HEK293T (cell line): Measurements from ENCODE around the gene SLC45A1.

Experiments used
- CTCF ChIA-PET: fragments of 350-600 bp; formaldehyde crosslinking; extraction: SDS; loops from one replicate; lab custom pipeline; 2021; ENCODE audit warnings: antibody characterized with exemption, inconsistent platforms; lab: Yijun Ruan, JAX
- POLR2A ChIA-PET: fragments of 350-600 bp; formaldehyde crosslinking; extraction: SDS; loops from one replicate; lab custom pipeline; 2020; ENCODE audit warnings: antibody characterized with exemption, inconsistent platforms; lab: Yijun Ruan, JAX
- DNase-seq: peaks from one replicate; pipeline ENCODE4 v3.0.0; 2012; ENCODE audit warnings: mixed read lengths; ENCODE audit errors: extremely low spot score
- ARNT ChIP-seq: fragments of 450-650 bp; IDR thresholded peaks from 2 replicates; pipeline ENCODE4 v1.6.1; 2017; ENCODE audit warnings: mild to moderate bottlenecking
- BHLHE40 ChIP-seq: fragments of 450-650 bp; IDR thresholded peaks from 2 replicates; pipeline ENCODE4 v1.6.1; 2016; ENCODE audit warnings: mild to moderate bottlenecking, moderate library complexity, borderline replicate concordance
- CTBP1 ChIP-seq: fragments of 450-650 bp; IDR thresholded peaks from 2 replicates; pipeline ENCODE4 v1.6.1; 2016; ENCODE audit warnings: borderline replicate concordance
- ELF4 ChIP-seq: fragments of 450-650 bp; IDR thresholded peaks from 2 replicates; pipeline ENCODE4 v1.6.1; 2017; ENCODE audit warnings: antibody characterized with exemption
- FOXA1 ChIP-seq: fragments of 450-650 bp; IDR thresholded peaks from 2 replicates; pipeline ENCODE4 v1.6.1; 2016; ENCODE audit warnings: mild to moderate bottlenecking
- FOXK2 ChIP-seq: fragments of 450-650 bp; IDR thresholded peaks from 2 replicates; pipeline ENCODE4 v1.6.1; 2016; ENCODE audit warnings: mild to moderate bottlenecking
- FOXM1 ChIP-seq: fragments of 450-650 bp; IDR thresholded peaks from 2 replicates; pipeline ENCODE4 v1.6.1; 2017; ENCODE audit warnings: mild to moderate bottlenecking, borderline replicate concordance
- HDGF ChIP-seq: fragments of 450-650 bp; IDR thresholded peaks from 2 replicates; pipeline ENCODE4 v1.6.1; 2017; ENCODE audit warnings: antibody characterized with exemption, borderline replicate concordance
- L3MBTL2 ChIP-seq: fragments of 450-650 bp; conservative IDR thresholded peaks from 2 replicates; pipeline ENCODE4 v1.6.1; 2016; ENCODE audit warnings: mild to moderate bottlenecking
- LEF1 ChIP-seq: fragments of 450-650 bp; IDR thresholded peaks from 2 replicates; pipeline ENCODE4 v1.6.1; 2017; ENCODE audit warnings: mild to moderate bottlenecking, borderline replicate concordance
- NFRKB ChIP-seq: fragments of 450-650 bp; IDR thresholded peaks from 2 replicates; pipeline ENCODE4 v1.6.1; 2016; ENCODE audit warnings: mild to moderate bottlenecking, moderate library complexity
- PKNOX1 ChIP-seq: fragments of 450-650 bp; IDR thresholded peaks from 2 replicates; pipeline ENCODE4 v1.6.1; 2016
- SP1 ChIP-seq: fragments of 450-650 bp; IDR thresholded peaks from 2 replicates; pipeline ENCODE4 v1.6.1; 2017
- SUZ12 ChIP-seq: fragments of 450-650 bp; IDR thresholded peaks from 2 replicates; pipeline ENCODE4 v1.6.1; 2016; ENCODE audit warnings: mild to moderate bottlenecking
- TARDBP ChIP-seq: fragments of 450-650 bp; IDR thresholded peaks from 2 replicates; pipeline ENCODE4 v1.6.1; 2016
- ZNF384 ChIP-seq: fragments of 450-650 bp; IDR thresholded peaks from 2 replicates; pipeline ENCODE4 v1.6.1; 2016

Gene SLC45A1

GRCh38 chr1:8363767-8364301 lies 45.9 kb downstream of the SLC45A1 start:
- ChIA-PET POLR2A (no interaction called here), CTCF (interaction anchor here (0.6 to 1.8 kb wide), 2 partner anchors 12 to 396 kb away, joined by 3 to 6 read pairs; no protein-coding TSS in a partner anchor)
- DNase-seq = no peak
- TF ChIP-seq ARNT = no peak
- TF ChIP-seq NFRKB = no peak
- no peak for TF ChIP-seq FOXK2
- no peak for TF ChIP-seq BHLHE40
- no peak for TF ChIP-seq FOXA1
- no peak for TF ChIP-seq CTBP1
- TF ChIP-seq TARDBP = no peak
- TF ChIP-seq FOXM1 = no peak
- no peak for TF ChIP-seq ZNF384
- TF ChIP-seq SUZ12 = no peak
- TF ChIP-seq LEF1 = no peak
- no peak for TF ChIP-seq ELF4
- TF ChIP-seq PKNOX1 = no peak
- TF ChIP-seq L3MBTL2 = no peak
- TF ChIP-seq SP1 = no peak
- no peak for TF ChIP-seq HDGF

- POLR2A ChIA-PET = no interaction called here
- CTCF ChIA-PET = interaction anchor here (1.8 kb wide), 1 partner anchor 13 kb away, joined by 6 read pairs; no protein-coding TSS in a partner anchor
- no peak for TF ChIP-seq HDGF
- TF ChIP-seq LEF1 = no peak
- TF ChIP-seq CTBP1 = no peak
- no peak for TF ChIP-seq PKNOX1
- no peak for TF ChIP-seq FOXK2
- TF ChIP-seq SUZ12 = no peak
- TF ChIP-seq NFRKB = no peak
- no peak for TF ChIP-seq TARDBP
- TF ChIP-seq ELF4 = no peak
- no peak for TF ChIP-seq L3MBTL2
- no peak for TF ChIP-seq FOXM1
- TF ChIP-seq SP1 = no peak
- TF ChIP-seq ZNF384 = no peak
- TF ChIP-seq BHLHE40 = no peak
- TF ChIP-seq FOXA1 = no peak
- TF ChIP-seq ARNT = no peak
- DNase-seq = no peak
These were observed 46.9 kb downstream of the SLC45A1 start for GRCh38 chr1:8364528-8365442.

- DNase-seq = no peak
- ChIA-PET POLR2A (no interaction called here), CTCF (no interaction called here)
- TF ChIP-seq FOXK2 (no peak), NFRKB (no peak), BHLHE40 (no peak), ELF4 (no peak), SP1 (no peak)
These were observed 47.9 kb downstream of the SLC45A1 start for GRCh38 chr1:8365661-8366362.

- no peak for DNase-seq
- POLR2A ChIA-PET = no interaction called here
- TF ChIP-seq BHLHE40 (no peak), L3MBTL2 (no peak), TARDBP (no peak), PKNOX1 (no peak), ARNT (no peak), FOXM1 (no peak), FOXK2 (no peak), FOXA1 (no peak), ELF4 (no peak), ZNF384 (no peak), NFRKB (no peak), SUZ12 (no peak), CTBP1 (no peak), HDGF (no peak), SP1 (no peak), LEF1 (no peak)
- CTCF ChIA-PET = interaction anchor here (0.6 to 1.8 kb wide), 4 partner anchors 19 to 96 kb away, joined by 3 to 6 read pairs (median 4); no protein-coding TSS in a partner anchor
These were observed 49.8 kb downstream of the SLC45A1 start for GRCh38 chr1:8367571-8368194.
